ENCODE data around the gene PHACTR2.
"Not testable (repeated sequence)": the region's sequence is repeated elsewhere in the genome, so short reads cannot be mapped to it uniquely, and the experiment has no call there.

PHACTR2 gene

GRCh38 chr6:143677891-143678791, at the start of gene PHACTR2:
PHACTR2 (plus strand) TSS chr6:143677965; CDS start chr6:143678164, 199 bp downstream.
- DNase-seq = peak; percentile 38 to 53

DNA sequence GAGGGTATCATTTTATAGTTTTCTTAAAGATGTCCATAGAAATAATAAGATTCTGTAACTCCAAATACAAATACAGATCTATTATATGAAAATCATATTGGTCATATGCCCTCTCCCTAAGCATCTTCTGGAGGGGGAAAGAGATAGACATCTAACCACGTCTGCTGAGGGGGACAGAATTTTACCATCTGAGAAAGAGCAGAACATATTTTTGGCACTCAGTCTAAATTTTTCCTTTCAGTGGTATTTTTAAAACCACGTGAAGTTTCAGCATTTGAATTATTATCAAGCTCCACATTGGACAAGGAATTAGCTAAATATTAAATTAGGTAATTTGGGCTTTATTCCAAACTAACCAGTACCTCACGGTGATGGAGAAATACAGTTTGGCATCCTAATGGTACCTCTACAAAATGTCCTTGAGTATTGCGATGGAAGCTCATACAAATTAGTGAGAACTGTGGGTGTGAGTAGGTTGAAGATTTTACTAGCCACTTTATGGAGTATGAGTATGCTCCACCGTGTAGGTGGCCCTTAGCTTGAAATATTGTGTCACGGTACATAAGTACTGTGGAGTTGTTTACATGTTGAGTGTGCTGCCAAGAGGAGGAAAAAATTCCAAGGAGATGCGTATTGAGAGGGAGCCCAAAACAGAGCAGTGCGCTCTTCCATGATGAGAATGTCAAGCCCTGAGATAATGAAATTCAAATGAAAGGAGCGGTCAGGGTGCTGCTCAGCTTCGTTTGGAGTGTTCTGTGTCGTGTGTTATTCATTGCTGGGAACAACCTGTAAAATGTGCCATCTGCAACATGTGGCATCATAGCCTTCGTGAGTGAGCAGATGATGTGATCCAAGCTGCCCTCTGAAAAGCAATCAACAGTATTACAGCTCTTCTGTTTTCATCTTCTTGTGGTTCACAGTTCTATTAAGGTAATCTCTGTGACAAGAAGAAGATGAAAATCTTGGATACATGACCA, 48.4 kb upstream of the PHACTR2 start:
- DNase-seq = no peak

GRCh38 chr6:143631196-143631595, 46.6 kb upstream of the PHACTR2 start:
- not testable (repeated sequence) for DNase-seq

DNA sequence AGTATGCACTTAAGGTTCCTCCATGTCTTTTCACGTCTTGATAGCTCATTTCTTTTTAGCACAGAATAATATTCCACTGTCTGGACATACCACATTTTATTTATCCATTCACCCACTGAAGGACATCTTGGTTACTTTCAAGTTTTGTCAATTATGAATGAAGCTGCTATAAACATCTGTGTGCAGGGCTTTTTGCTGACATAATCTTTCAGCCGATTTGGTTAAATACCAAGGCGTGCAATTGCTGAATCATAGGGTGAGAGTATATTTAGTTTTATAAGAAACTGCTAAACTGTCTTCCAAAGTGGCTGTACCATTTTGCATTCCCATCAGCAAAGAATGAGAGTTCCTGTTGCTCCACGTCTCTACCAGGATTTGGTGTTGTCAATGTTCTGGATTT, 44.9 kb upstream of the PHACTR2 start:
- no peak for DNase-seq

- DNase-seq = no peak
Observed at GRCh38 chr6:143634486-143634885, 43.3 kb upstream of the PHACTR2 start.

DNA sequence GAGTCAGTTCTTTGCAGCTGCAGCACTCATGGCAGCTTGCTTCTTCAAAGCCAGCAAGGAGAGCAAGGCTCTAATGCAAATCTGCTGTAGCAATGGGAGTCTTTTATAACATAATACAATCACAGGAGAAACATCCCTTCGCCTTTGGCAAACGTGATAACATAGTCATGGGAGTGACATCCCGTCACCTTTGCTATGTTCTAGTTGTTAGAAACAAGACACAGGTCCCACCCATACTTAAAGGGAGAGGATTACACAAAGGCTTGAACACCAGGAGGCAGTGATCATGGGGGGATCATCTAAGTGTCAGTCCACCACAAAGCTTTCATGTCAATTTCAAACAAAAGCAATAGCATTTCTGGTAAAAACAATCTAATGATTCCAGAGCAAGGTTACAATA, 40.1 kb upstream of the PHACTR2 start:
- no peak for DNase-seq

DNA sequence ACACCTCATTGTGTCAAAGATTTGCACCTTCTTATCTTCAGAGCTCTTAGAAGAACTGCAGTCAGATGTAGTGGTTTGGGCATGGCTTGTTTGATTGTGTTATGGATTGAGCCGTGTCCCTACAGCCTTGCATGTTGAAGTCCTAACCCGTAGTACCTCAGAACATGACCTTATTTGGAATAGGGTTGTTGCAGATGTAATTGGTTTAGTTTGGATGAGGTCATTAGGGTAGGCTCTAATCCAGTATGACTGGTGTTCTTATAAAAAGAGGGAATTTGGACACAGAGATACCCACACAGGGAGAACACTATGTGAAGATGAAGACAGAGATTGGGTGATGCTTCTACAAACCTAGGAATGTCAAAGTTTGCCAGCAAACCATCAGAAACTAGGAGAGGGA, 35.4 kb upstream of the PHACTR2 start:
- no peak for DNase-seq

DNA sequence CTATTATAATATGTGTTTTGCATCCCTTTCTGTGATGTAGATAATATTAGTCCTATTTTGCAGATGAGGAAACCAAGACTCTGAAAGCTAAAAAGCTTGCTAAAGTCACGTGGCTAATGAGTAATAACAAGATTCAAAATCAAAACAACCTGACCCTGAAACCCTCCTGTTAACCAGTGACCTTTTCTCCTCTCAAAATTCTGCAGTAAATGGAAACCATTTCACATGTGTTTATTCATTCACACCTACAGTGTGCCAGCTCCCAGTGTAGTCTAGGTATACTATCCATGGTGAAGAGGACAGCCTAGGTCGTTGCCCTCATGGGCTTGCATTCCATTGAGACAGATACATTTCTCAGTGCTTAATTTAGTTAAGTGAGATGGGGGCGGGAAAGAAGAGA, 30.6 kb upstream of the PHACTR2 start:
- no peak for DNase-seq

DNA sequence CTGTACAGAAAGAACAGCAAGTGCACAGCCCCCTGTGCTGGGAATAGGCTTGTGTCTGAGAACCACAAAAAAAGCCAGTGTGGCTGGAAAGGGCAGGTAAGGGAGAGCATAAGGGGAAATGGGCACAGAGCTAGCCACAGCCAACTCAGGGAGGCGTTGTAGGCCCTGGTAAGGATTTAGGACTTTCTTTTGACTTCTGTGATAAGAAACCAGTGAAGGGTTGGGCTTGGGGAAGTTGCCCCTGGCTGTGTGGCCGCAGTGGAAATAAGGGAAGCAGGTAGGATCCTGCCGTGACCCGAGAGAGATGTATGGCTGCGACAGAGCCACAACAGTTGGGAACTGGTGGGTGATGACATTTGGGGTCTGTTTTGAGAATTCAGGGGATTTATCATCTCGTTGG, 30.0 kb upstream of the PHACTR2 start:
- no peak for DNase-seq

DNA sequence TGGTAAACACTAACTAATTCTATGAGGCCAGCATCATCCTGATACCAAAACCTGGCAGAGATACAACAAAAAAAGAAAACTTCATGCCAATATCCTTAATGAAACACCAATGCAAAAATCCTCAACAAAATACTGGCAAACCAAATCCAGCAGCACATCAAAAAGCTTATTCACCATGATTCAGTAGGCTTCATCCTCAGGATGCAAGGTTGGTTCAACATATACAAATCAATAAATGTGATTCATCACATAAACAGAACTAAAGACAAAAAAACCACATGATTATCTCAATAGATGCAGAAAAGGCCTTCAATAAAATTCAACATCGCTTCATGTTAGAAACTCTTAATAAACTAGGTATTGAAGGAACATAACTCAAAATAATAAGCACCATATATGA, 28.4 kb upstream of the PHACTR2 start:
- not testable (repeated sequence) for DNase-seq

DNA sequence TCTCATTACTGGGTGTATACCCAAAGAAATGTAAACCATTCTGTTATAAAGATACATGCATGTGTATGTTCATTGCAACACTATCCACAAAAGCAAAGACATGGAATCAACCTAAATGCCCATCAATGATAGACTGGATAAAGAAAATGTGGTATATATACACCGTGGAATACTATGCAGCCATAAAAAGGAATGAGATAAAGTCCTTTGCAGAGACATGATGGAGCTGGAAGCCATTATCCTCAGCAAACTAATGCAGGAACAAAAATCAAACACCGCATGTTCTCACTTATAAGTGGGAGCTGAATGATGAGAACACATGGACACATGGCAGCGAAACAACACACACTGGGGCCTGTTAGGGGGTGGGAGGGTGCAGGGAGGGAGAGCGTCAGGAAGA, 26.4 kb upstream of the PHACTR2 start:
- not testable (repeated sequence) for DNase-seq

- no peak for DNase-seq
Observed at GRCh38 chr6:143652841-143653331, 24.9 kb upstream of the PHACTR2 start.

- DNase-seq = no peak
Observed at GRCh38 chr6:143655541-143655940, 22.2 kb upstream of the PHACTR2 start.

DNA sequence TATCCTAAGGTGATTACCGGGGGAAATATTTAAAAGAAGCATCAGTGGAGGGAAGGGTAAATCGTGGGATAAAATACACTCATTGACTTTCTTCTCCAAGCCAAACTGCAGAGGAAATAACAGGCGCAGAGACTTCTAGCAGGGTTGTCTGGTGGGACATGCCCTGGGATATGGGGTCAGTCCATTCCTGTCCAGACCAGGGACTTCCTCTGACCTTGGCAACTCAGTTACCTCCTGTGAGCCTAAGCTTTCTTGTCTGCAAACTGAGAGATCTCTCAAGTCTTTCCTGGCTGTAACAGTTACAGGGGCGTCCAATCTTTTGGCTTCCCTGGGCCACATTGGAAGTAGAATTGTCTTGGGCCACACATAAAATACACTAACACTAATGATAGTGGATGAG, 21.7 kb upstream of the PHACTR2 start:
- DNase-seq = no peak

GRCh38 chr6:143657809-143658208, 20.0 kb upstream of the PHACTR2 start:
- no peak for DNase-seq

DNA sequence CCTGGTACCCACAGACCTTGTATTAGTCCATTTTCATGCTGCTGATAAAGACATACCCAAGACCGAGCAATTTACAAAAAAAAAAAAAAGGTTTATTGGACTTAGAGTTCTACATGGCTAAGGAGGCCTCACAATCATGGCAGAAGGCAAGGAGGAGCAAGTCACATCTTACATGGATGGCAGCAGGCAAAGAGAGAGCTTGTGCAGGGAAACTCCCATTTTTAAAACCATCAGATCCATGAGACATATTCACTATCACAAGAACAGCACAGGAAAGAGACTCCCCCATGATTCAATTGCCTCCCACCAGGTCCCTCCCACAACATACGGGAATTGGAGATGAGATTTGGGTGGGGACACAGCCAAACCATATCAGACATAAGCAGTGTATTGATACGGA, 17.6 kb upstream of the PHACTR2 start:
- DNase-seq = not testable (repeated sequence)

DNA sequence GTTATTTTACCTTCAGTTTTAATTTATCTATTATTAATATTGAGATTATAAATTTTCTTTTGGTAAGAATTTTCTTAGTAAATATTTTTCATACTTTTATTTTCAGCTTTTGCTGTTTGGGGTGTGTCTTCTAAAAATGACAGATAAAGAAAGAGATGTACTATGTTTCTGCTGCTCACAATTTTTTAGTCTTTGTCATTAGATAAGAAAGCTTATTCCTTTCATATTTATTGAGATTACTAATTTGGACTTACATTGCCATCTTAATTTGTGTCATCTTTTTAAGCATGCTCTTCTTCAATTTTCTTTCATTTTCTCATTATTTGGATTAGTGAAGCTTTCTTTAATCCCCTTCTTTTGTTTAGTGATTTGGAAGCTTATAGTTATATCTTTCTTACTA, 13.6 kb upstream of the PHACTR2 start:
- no peak for DNase-seq

GRCh38 chr6:143666007-143666406, 11.8 kb upstream of the PHACTR2 start:
- not testable (repeated sequence) for DNase-seq

GRCh38 chr6:143669483-143669882, 8.3 kb upstream of the PHACTR2 start:
- not testable (repeated sequence) for DNase-seq

DNA sequence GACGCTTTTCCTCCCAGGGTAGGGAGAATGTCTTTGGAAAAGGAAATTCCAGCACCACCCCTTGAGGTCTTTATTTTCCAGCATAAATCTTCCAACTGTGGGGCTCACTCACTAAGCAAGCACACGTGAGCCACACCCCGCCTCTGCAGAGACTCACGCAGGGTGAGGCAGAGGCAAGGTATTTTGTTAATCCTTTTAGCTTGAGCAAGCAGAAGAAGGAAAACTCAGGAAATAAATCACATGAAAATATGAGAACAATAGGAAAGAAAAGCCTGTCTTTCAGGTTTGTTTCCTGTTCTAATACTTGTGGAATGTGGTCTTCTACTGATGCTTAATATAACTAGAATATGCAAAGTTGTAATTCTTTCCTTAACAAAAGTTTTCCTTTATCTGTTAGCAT, 4.1 kb upstream of the PHACTR2 start:
- DNase-seq = no peak

DNA sequence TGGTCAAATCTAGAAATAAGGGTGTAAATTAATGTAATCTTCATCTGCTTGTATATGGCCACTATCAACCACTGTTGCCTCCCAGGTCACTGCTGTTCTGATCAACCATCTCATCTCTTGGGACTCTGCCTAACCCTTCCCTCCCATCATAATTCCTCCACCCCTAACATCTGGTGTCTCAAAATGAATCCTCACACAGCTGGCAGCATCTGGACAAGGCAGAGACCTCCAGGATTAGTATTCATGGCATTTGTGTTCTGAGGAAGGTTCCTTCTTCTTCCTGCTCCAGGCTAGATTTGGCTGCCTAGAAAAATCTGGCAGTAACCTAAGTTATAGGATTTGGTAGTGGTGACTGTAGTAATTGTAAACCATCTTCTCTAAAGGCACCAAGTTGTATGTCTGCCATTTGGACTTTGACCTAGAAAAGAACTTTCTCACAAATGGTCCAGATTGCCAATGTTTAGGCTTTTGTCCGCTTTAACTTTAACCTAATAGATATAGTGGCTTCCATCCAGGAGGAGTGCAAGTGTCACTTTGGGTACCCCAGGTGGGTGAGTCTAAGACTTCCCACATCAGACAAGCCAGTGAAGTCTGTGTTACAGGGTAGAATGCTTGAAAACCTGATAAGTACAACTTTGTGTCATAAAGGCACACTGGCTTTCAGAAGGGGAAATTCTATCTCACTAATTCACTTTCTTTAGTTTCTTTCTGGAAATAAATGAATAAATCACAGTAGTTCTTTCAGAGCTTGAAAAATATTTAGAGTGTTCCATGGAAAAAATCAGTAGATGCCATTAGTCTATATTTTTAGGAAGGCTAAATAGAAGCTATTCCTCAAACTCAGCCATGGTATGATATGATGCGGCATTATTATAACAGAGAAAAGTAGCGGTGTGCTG, 3.0 kb upstream of the PHACTR2 start:
- no peak for DNase-seq

DNA sequence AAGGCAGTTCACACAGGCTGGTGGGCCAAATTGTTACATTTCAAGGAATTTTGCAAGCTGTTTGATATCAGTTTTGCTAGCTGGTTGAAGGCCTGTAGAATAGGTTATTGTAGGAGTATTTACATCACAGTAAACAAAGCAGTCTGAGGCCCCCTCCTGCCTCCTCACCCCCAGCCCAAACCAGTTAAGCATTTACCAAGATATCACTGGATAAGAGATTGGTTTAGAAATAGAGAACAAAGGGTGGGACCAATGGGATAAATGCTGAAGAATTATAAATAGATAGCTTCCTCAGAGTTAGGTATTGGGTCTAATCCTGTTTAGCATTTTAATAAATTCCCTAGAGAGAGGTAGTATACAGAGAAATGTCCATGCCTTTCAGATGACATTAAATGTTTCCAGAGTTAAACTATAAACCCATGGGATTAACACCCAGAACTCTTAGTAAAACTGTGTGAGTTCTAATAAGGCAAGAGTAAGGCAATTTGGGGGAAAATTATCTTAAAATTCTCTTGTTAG, 2.3 kb upstream of the PHACTR2 start:
- DNase-seq = no peak
